Measurements from ENCODE around the gene SUFU.

The SUFU gene

GRCh38 chr10:102458656-102459055, 45.1 kb upstream of the SUFU start:
- Histone ChIP-seq H3K27ac (ENCODE audit: low read length) (no peak overlapping the region), H4K20me1 (ENCODE audit: insufficient read depth, low read length) (no peaks in the 10 kb centered on the region), H3K36me3 (replicated peaks; ENCODE audit: low read depth, low read length) (no peaks in the 10 kb centered on the region), H3K79me2 (ENCODE audit: low read length) (peaks cover 17% of the 10 kb centered on the region), H3K4me1 (ENCODE audit: low read length) (peaks cover 15% of the 10 kb centered on the region), H2AFZ (ENCODE audit: low read depth, low read length) (no peak overlapping the region), H3K4me3 (ENCODE audit: low read length) (no peak overlapping the region), H3K9ac (ENCODE audit: low read length) (no peak overlapping the region), H3K9me3 (ENCODE audit: insufficient read depth, low read length) (no peaks in the 10 kb centered on the region), H3K27me3 (ENCODE audit: low read depth, low read length) (no peaks in the 10 kb centered on the region), H3K4me2 (ENCODE audit: low read length) (no peak overlapping the region)
- no peak for TF ChIP-seq CTCF (IDR thresholded peaks at IDR 0.05; ENCODE audit: low read depth, low read length)
- TF ChIP-seq EZH2phosphoT487 (IDR thresholded peaks at IDR 0.05; ENCODE audit: low read depth), result no peak

DNA sequence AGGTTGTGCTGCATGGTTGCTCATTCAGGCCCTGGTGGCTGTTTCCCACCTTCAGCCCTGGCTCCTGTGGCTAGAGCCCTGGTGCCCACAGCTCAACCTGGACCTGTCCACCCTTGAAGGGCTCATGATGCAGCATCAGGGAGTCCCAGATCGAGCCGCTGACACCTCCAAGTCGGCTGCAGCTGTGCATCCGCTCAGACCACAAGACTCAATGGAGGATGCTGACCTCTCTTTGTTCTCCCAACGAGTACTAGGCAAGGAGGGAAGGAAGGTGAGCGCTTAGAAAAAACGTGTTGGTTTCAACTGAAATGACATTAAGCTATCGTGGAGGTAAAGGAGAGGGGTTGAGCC, 43.0 kb upstream of the SUFU start:
- Histone ChIP-seq H3K79me2 (ENCODE audit: low read length) (peaks cover 20% of the 10 kb centered on the region), H3K27ac (ENCODE audit: low read length) (peak overlapping the region; percentile 21; the same call in 1 of the 2 replicates), H3K4me3 (ENCODE audit: low read length) (peak overlapping the region; percentile 92), H3K4me1 (ENCODE audit: low read length) (peaks cover 15% of the 10 kb centered on the region), H3K9me3 (ENCODE audit: insufficient read depth, low read length) (no peaks in the 10 kb centered on the region), H4K20me1 (ENCODE audit: insufficient read depth, low read length) (no peaks in the 10 kb centered on the region), H3K36me3 (replicated peaks; ENCODE audit: low read depth, low read length) (no peaks in the 10 kb centered on the region), H3K4me2 (ENCODE audit: low read length) (peak overlapping the region; percentile 82), H2AFZ (ENCODE audit: low read depth, low read length) (peak overlapping the region; percentile 92), H3K27me3 (ENCODE audit: low read depth, low read length) (no peaks in the 10 kb centered on the region), H3K9ac (ENCODE audit: low read length) (peak overlapping the region; percentile 62)
- no peak for TF ChIP-seq EZH2phosphoT487 (IDR thresholded peaks at IDR 0.05; ENCODE audit: low read depth)
- no peak for TF ChIP-seq CTCF (IDR thresholded peaks at IDR 0.05; ENCODE audit: low read depth, low read length)

DNA sequence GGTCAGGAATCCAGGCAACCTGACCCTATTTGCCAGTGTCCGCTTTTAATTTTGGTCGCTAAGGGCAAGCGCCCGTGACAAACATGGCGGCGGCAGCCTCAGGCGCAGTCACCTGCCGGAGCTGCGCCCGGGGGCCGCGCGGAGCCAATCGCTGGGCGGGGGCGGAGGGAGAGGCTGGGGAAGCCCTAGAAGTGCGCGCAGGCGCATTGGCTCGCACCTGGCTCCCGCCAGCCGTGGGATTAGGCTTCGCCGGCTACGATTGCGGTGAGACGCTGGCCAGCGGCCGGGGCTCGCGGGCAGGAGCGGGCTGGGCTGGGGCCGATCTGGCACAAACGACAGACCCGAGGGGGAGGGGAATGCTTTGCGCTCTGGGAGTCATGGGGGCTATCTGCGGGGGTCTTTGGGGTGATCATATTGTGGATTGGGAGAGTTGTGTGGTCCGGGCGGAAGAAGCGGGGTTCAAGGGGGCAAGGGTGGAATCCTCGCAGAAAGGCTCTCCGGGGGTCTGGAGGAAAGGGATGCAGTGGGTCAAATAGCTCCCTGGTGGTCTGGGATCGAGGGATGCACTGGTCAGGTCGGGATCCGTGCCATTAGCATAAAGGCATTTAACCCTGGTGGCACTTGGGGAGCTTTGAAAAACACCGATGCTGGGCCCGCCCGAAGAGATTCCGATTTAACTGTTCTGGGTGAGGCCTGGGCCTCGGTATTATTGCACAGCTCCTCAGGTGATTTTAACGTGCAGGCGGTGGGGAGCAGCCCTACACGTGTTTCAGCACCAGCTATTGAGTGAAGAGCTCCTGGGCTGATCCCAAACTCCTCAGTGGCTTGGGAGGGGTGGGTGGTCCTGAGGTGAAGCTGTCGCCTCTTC, 42.4 kb upstream of the SUFU start:
- TF ChIP-seq CTCF (IDR thresholded peaks at IDR 0.05; ENCODE audit: low read depth, low read length), result no peak
- no peak for TF ChIP-seq EZH2phosphoT487 (IDR thresholded peaks at IDR 0.05; ENCODE audit: low read depth)
- peak overlapping the region; percentile 92 for H3K4me3 ChIP-seq (ENCODE audit: low read length)
- peaks cover 20% of the 10 kb centered on the region for H3K79me2 ChIP-seq (ENCODE audit: low read length)
- no peaks in the 10 kb centered on the region for H3K9me3 ChIP-seq (ENCODE audit: insufficient read depth, low read length)
- peak overlapping the region; percentile 92 for H2AFZ ChIP-seq (ENCODE audit: low read depth, low read length)
- peak overlapping the region; percentile 21; the same call in 1 of the 2 replicates for H3K27ac ChIP-seq (ENCODE audit: low read length)
- peaks cover 15% of the 10 kb centered on the region for H3K4me1 ChIP-seq (ENCODE audit: low read length)
- H3K4me2 ChIP-seq (ENCODE audit: low read length), result peak overlapping the region; percentile 82
- H3K36me3 ChIP-seq (replicated peaks; ENCODE audit: low read depth, low read length), result no peaks in the 10 kb centered on the region
- no peaks in the 10 kb centered on the region for H3K27me3 ChIP-seq (ENCODE audit: low read depth, low read length)
- peak overlapping the region; percentile 81 for H3K9ac ChIP-seq (ENCODE audit: low read length)
- H4K20me1 ChIP-seq (ENCODE audit: insufficient read depth, low read length), result no peaks in the 10 kb centered on the region

GRCh38 chr10:102462512-102463054, 41.2 kb upstream of the SUFU start:
- peak overlapping the region; percentile 82 for H3K4me2 ChIP-seq (ENCODE audit: low read length)
- H3K4me1 ChIP-seq (ENCODE audit: low read length), result peaks cover 15% of the 10 kb centered on the region
- H4K20me1 ChIP-seq (ENCODE audit: insufficient read depth, low read length), result no peaks in the 10 kb centered on the region
- H3K27me3 ChIP-seq (ENCODE audit: low read depth, low read length), result no peaks in the 10 kb centered on the region
- H3K36me3 ChIP-seq (replicated peaks; ENCODE audit: low read depth, low read length), result no peaks in the 10 kb centered on the region
- no peaks in the 10 kb centered on the region for H3K9me3 ChIP-seq (ENCODE audit: insufficient read depth, low read length)
- TF ChIP-seq CTCF (IDR thresholded peaks at IDR 0.05; ENCODE audit: low read depth, low read length), result no peak
- TF ChIP-seq EZH2phosphoT487 (IDR thresholded peaks at IDR 0.05; ENCODE audit: low read depth), result no peak
- H3K79me2 ChIP-seq (ENCODE audit: low read length), result peaks cover 20% of the 10 kb centered on the region
- H2AFZ ChIP-seq (ENCODE audit: low read depth, low read length), result no peak overlapping the region
- H3K9ac ChIP-seq (ENCODE audit: low read length), result no peak overlapping the region
- no peak overlapping the region for H3K27ac ChIP-seq (ENCODE audit: low read length)
- peak overlapping the region; percentile 92 for H3K4me3 ChIP-seq (ENCODE audit: low read length)
